K562 (cell line): Measurements from ENCODE around the gene MRM3. TPM values are rescaled to one million over a fixed set of nuclear protein-coding genes. Genes with fewer than 3 reads are reported as not detected.

Experiments used
- CSDE1 ChIP-seq, 2 experiments: fragments of 450-650 bp; IDR thresholded peaks; 2 replicates each; pipeline ENCODE4 v1.6.1; 2016; ENCODE audit warnings: mild to moderate bottlenecking in 1 of 2
- E2F5 ChIP-seq: sonication (generic); formaldehyde crosslinking; IDR thresholded peaks from 2 replicates; pipeline ENCODE4 v1.8.0; 2022; ENCODE audit warnings: mild to moderate bottlenecking, missing genetic modification reagents
- GMEB1 ChIP-seq: fragments of 250-450 bp; sonication (Bioruptor Pico); IDR thresholded peaks from 2 replicates; pipeline ENCODE4 v1.4.0; 2020; ENCODE audit warnings: mild to moderate bottlenecking
- HCFC1 ChIP-seq: IDR thresholded peaks from 2 replicates; pipeline ENCODE4 v1.6.1; 2012; ENCODE audit warnings: low read depth, low read length, improper control_type of control experiment
- KAT7 ChIP-seq: sonication (generic); formaldehyde crosslinking; IDR thresholded peaks from 2 replicates; pipeline ENCODE4 v1.8.0; 2022; ENCODE audit warnings: missing genetic modification reagents, mild to moderate bottlenecking, borderline replicate concordance
- LCOR ChIP-seq: sonication (generic); formaldehyde crosslinking; IDR thresholded peaks from 2 replicates; pipeline ENCODE4 v1.8.0; 2022; ENCODE audit warnings: mild to moderate bottlenecking, missing genetic modification reagents
- NR4A1 ChIP-seq, 2 experiments: fragments of 250-450 bp in 1 of 2; fragments of 450-650 bp in 1 of 2; sonication (Bioruptor Pico) in 1 of 2; IDR thresholded peaks; 2 replicates each; pipeline versions ENCODE4 v1.4.0 to v1.6.1; 2016 to 2020; ENCODE audit warnings: mild to moderate bottlenecking in 2 of 2, missing compliant biosample characterization in 1 of 2, missing genetic modification characterization in 1 of 2, moderate library complexity in 1 of 2
- NRF1 ChIP-seq, 2 experiments: fragments of 450-650 bp; IDR thresholded peaks in 1 of 2; conservative IDR thresholded peaks in 1 of 2; 2 replicates each; pipeline ENCODE4 v1.6.1; 2014; ENCODE audit warnings: mild to moderate bottlenecking in 2 of 2
- PRDM10 ChIP-seq: fragments of 450-650 bp; IDR thresholded peaks from 2 replicates; pipeline ENCODE4 v1.6.1; 2018; ENCODE audit not compliant: partially characterized antibody
- RB1 ChIP-seq: fragments of 450-650 bp; IDR thresholded peaks from 2 replicates; pipeline ENCODE4 v1.6.1; 2017; ENCODE audit warnings: low read depth, mild to moderate bottlenecking
- SFPQ ChIP-seq: fragments of 200-400 bp; formaldehyde crosslinking; IDR thresholded peaks from 2 replicates; pipeline ENCODE4 v1.6.1; 2017; ENCODE audit warnings: mild to moderate bottlenecking, low read depth, low read length, moderate library complexity
- SIX5 ChIP-seq, 2 experiments: IDR thresholded peaks; 2 replicates each; pipeline ENCODE4 v1.6.1; 2011; ENCODE audit warnings: low read length in 2 of 2, borderline replicate concordance in 1 of 2, low read depth in 1 of 2, mild to moderate bottlenecking in 1 of 2, moderate library complexity in 1 of 2; ENCODE audit not compliant: insufficient read depth in 1 of 2
- TGIF2 ChIP-seq: sonication (generic); formaldehyde crosslinking; IDR thresholded peaks from 2 replicates; pipeline ENCODE4 v1.8.1; 2022; ENCODE audit warnings: mild to moderate bottlenecking, missing genetic modification reagents, moderate library complexity
- ZBTB5 ChIP-seq: fragments of 450-650 bp; IDR thresholded peaks from 2 replicates; pipeline ENCODE4 v1.6.1; 2017; ENCODE audit warnings: antibody characterized with exemption
- polyA plus RNA-seq, 8 experiments: library from polyadenylated mRNA; depleted of rRNA in 4 of 8; stranded (reverse) in 5 of 8; unstranded in 3 of 8; fragments of >200 nt; fragmentation: Nextera tagmentation in 2 of 8; fragmentation: Illumina TruSeq in 1 of 8; extraction: Ambion mirVana in 2 of 8; extraction: Trizol in 1 of 8; gene quantifications; 2 replicates each; pipeline versions ENCODE4 v1.2.1 to v1.2.3, GENCODE V29; 2011 to 2014; ENCODE audit warnings: inconsistent platforms in 1 of 8, missing spikeins in 1 of 8
- total RNA-seq, 7 experiments: library from RNA; depleted of rRNA in 6 of 7; stranded (reverse); fragments of >200 nt in 6 of 7; fragmentation: Illumina TruSeq in 2 of 7; extraction: Trizol in 2 of 7; gene quantifications; 2 replicates each; pipeline versions ENCODE4 v1.2.1 to v1.2.3, GENCODE V29; 2011 to 2021; ENCODE audit warnings: low replicate concordance in 1 of 7

Gene MRM3
- total and polyA plus RNA-seq, 9 of the 15 experiments (the other 6 are each of a cell fraction or from before 2014, with no cell fraction given) = 2.4 to 24.8 (median 18.3) TPM

GRCh38 chr17:781805-782731 is at the start of gene MRM3, which contains the start of gene GLOD4 (continued):
- TF ChIP-seq KAT7 (CRISPR knock-in tag) (0 out of 2 replicates have a peak, but pooled peaks have one; percentile 76), NR4A1 (CRISPR knock-in tag; IDR thresholded peaks at IDR 0.05) (no peak), NR4A1 (tag; IDR thresholded peaks at IDR 0.05) (0 out of 2 replicates have a peak, but pooled peaks have one; percentile 23), SIX5 (IDR thresholded peaks at IDR 0.05; ENCODE audit: borderline replicate concordance in 1 of 2, insufficient read depth in 1 of 2, low read depth in 1 of 2, low read length in 2 of 2) (peak; percentile 23 to 40; a peak in 2 of 4 replicates), NRF1 (conservative IDR thresholded peaks at IDR 0.05 in 1 of 2, IDR thresholded peaks at IDR 0.05 in 1 of 2) (peak; percentile 82 to 86), SFPQ (no peak), RB1 (peak; percentile 79; the same call in 1 of the 2 replicates), PRDM10 (peak; percentile 14), E2F5 (CRISPR knock-in tag) (0 out of 2 replicates have a peak, but pooled peaks have one; percentile 64), GMEB1 (peak; percentile 87), LCOR (peak; percentile 35; the same call in 1 of the 2 replicates), CSDE1 (IDR thresholded peaks at IDR 0.05) (peak in 1 of 2 experiments; percentile 94; a peak in 2 of 4 replicates), ZBTB5 (no peak), HCFC1 (peak; percentile 83), TGIF2 (CRISPR knock-in tag) (0 out of 2 replicates have a peak, but pooled peaks have one; percentile 40)
